Measurements from ENCODE around the gene AFF3. TPM values are rescaled to one million over a fixed set of nuclear protein-coding genes. Genes with fewer than 3 reads are reported as not detected.

AFF3 gene
- total RNA-seq, 1 donor from 2014 or later: 44.6 TPM

GRCh38 chr2:99832926-99833325, 309.5 kb downstream of the AFF3 start:
- Histone ChIP-seq H3K36me3 (no peaks in the 10 kb centered on the region), H3K27me3 (no peaks in the 10 kb centered on the region), H3K4me1 (no peaks in the 10 kb centered on the region), H3K27ac (no peak overlapping the region), H3K4me3 (no peak overlapping the region), H3K9me3 (no peaks in the 10 kb centered on the region)
- TF ChIP-seq CTCF (IDR thresholded peaks at IDR 0.05): no peak
- ATAC-seq (no peak), DNase-seq (no peak)
- intact Hi-C loops (cut with DNase I): no loop called here

- ATAC-seq (no peak), DNase-seq (no peak)
- Histone ChIP-seq H3K27ac (no peak overlapping the region), H3K36me3 (no peaks in the 10 kb centered on the region), H3K9me3 (no peaks in the 10 kb centered on the region), H3K4me1 (no peaks in the 10 kb centered on the region), H3K4me3 (no peak overlapping the region), H3K27me3 (no peaks in the 10 kb centered on the region)
- intact Hi-C loops (cut with DNase I): no loop called here
- no peak for TF ChIP-seq CTCF (IDR thresholded peaks at IDR 0.05)
These were observed 310.6 kb downstream of the AFF3 start for GRCh38 chr2:99831772-99832171.

- ATAC-seq: peak; percentile 71
- TF ChIP-seq CTCF (IDR thresholded peaks at IDR 0.05): no peak
- intact Hi-C loops (cut with DNase I): no loop called here
These were observed 314.9 kb downstream of the AFF3 start for GRCh38 chr2:99827296-99827999.

GRCh38 chr2:99825630-99826029, 316.8 kb downstream of the AFF3 start:
- Histone ChIP-seq H3K27ac (no peak overlapping the region), H3K27me3 (no peaks in the 10 kb centered on the region), H3K9me3 (no peaks in the 10 kb centered on the region), H3K4me3 (no peak overlapping the region), H3K36me3 (no peaks in the 10 kb centered on the region), H3K4me1 (no peaks in the 10 kb centered on the region)
- ATAC-seq (no peak), DNase-seq (no peak)
- intact Hi-C loops (cut with DNase I): no loop called here
- no peak for TF ChIP-seq CTCF (IDR thresholded peaks at IDR 0.05)

More at GRCh38 chr2:99827296-99827999, 314.9 kb downstream of the AFF3 start:
- no peaks in the 10 kb centered on the region for H3K27me3 ChIP-seq
- H3K27ac ChIP-seq: no peak overlapping the region
- DNase-seq: no peak
- H3K36me3 ChIP-seq: no peaks in the 10 kb centered on the region
- H3K4me1 ChIP-seq: no peaks in the 10 kb centered on the region
- H3K9me3 ChIP-seq: no peaks in the 10 kb centered on the region
- no peak overlapping the region for H3K4me3 ChIP-seq

GRCh38 chr2:99824758-99825157, 317.6 kb downstream of the AFF3 start:
- intact Hi-C loops (cut with DNase I): no loop called here
- no peaks in the 10 kb centered on the region for H3K9me3 ChIP-seq
- ATAC-seq: no peak
- no peak overlapping the region for H3K4me3 ChIP-seq
- H3K36me3 ChIP-seq: no peaks in the 10 kb centered on the region
- H3K4me1 ChIP-seq: no peaks in the 10 kb centered on the region
- no peak overlapping the region for H3K27ac ChIP-seq
- H3K27me3 ChIP-seq: no peaks in the 10 kb centered on the region
- no peak for DNase-seq
- TF ChIP-seq CTCF (IDR thresholded peaks at IDR 0.05): no peak
